Measurements from ENCODE around the gene DGAT2. TPM values are rescaled to one million over a fixed set of nuclear protein-coding genes. Genes with fewer than 3 reads are reported as not detected.

DGAT2 gene
- total RNA-seq, 1 experiment from 2014 or later: 2.8 TPM

DNA sequence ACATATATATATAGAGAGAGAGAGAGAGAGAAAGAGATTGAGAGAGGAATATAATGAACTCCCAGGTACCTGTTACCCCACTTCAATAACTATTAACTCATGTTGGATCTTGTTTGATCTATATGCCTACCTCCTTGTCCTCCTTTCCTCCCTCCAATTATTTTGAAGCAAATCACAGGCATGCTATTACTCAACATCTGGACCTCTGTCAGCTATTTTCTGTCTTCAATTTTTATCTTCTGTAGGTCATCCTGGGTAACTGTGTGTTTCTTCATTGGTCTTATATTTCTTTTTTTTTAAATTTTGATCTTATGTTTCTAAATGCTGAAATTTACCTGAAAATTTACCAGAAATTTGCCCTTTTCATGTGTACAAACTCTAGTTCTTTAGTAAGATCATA, 71.3 kb downstream of the DGAT2 start:
- no peaks in the 10 kb centered on the region for H4K20me1 ChIP-seq (ENCODE audit: control insufficient read depth, insufficient read depth, insufficient read length)
- H3K4me1 Mint-ChIP-seq: peaks cover 0 to 7% of the 10 kb centered on the region in 2 experiments; a peak in 3 of 4 replicates
- no peak overlapping the region for H4K5ac ChIP-seq (ENCODE audit: insufficient read length, low read depth, low read length)
- no peaks in the 10 kb centered on the region; the same call in 1 of the 2 replicates for H3K79me2 ChIP-seq (ENCODE audit: insufficient read depth, low read length)
- no peak overlapping the region for H3K56ac ChIP-seq (ENCODE audit: insufficient read length, low read depth, low read length)
- H3K27me3 ChIP-seq (ENCODE audit: insufficient read depth, low read length): no peaks in the 10 kb centered on the region
- no peak overlapping the region for H2BK5ac ChIP-seq (ENCODE audit: insufficient read length, low read length)
- no peak overlapping the region for H3T11ph ChIP-seq (ENCODE audit: low read length)
- H4K91ac ChIP-seq (ENCODE audit: insufficient read length, low read depth, low read length): no peak overlapping the region
- H2BK120ac ChIP-seq (ENCODE audit: low read depth, low read length, poor library complexity, severe bottlenecking): no peak overlapping the region
- no peak for DNase-seq
- H3K18ac ChIP-seq (ENCODE audit: insufficient read length, low read depth, low read length): no peak overlapping the region
- no peaks in the 10 kb centered on the region for H3K4me1 ChIP-seq (ENCODE audit: insufficient read depth, low read length)
- no peak overlapping the region for H3K14ac ChIP-seq (ENCODE audit: insufficient read depth, low read length)
- no peaks in the 10 kb centered on the region for H3K9me3 ChIP-seq (ENCODE audit: control insufficient read depth, low read depth, low read length)
- no peak overlapping the region for H2BK15ac ChIP-seq (ENCODE audit: low read depth, low read length)
- H2AK5ac ChIP-seq (ENCODE audit: insufficient read length, low read length): no peak overlapping the region
- peaks cover 3% of the 10 kb centered on the region for H3K79me1 ChIP-seq (ENCODE audit: insufficient read depth, low read depth, low read length, poor library complexity, severe bottlenecking)
- H2BK12ac ChIP-seq (ENCODE audit: insufficient read length, low read depth, low read length): no peak overlapping the region
- H3K9me3 Mint-ChIP-seq: no peaks in the 10 kb centered on the region
- no peaks in the 10 kb centered on the region for H3K23me2 ChIP-seq (ENCODE audit: insufficient read length, low read depth, low read length, poor library complexity, severe bottlenecking)
- no peak overlapping the region for H4K8ac ChIP-seq (replicated peaks; ENCODE audit: insufficient read length, low read depth, low read length)
- H3K23ac ChIP-seq (ENCODE audit: insufficient read length, low read depth, low read length): no peak overlapping the region
- no peak overlapping the region for H2BK20ac ChIP-seq (ENCODE audit: low read depth, low read length, poor library complexity, severe bottlenecking)
- H3K36me3 Mint-ChIP-seq (ENCODE audit: insufficient read depth in 1 of 3, low read depth in 3 of 3): no peaks in the 10 kb centered on the region; a peak in 1 of 7 replicates
- no peak overlapping the region for H3K27ac ChIP-seq (ENCODE audit: insufficient read length, low read depth, low read length)
- no peak overlapping the region for H3K4ac ChIP-seq (ENCODE audit: low read depth, low read length)
- no peaks in the 10 kb centered on the region for H3K27me3 Mint-ChIP-seq (ENCODE audit: low read depth)
- H3K27ac Mint-ChIP-seq: peak overlapping the region in 1 of 3 experiments; percentile 68; a peak in 1 of 7 replicates
- TF ChIP-seq, protein P1, sequence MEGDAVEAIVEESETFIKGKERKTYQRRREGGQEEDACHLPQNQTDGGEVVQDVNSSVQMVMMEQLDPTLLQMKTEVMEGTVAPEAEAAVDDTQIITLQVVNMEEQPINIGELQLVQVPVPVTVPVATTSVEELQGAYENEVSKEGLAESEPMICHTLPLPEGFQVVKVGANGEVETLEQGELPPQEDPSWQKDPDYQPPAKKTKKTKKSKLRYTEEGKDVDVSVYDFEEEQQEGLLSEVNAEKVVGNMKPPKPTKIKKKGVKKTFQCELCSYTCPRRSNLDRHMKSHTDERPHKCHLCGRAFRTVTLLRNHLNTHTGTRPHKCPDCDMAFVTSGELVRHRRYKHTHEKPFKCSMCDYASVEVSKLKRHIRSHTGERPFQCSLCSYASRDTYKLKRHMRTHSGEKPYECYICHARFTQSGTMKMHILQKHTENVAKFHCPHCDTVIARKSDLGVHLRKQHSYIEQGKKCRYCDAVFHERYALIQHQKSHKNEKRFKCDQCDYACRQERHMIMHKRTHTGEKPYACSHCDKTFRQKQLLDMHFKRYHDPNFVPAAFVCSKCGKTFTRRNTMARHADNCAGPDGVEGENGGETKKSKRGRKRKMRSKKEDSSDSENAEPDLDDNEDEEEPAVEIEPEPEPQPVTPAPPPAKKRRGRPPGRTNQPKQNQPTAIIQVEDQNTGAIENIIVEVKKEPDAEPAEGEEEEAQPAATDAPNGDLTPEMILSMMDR (conservative IDR thresholded peaks at IDR 0.05): no peak
- H3K4me2 ChIP-seq (ENCODE audit: insufficient read depth, insufficient read length, low read length): no peak overlapping the region
- H3K9ac ChIP-seq (ENCODE audit: extremely low read depth, insufficient read length, low read length): no peak overlapping the region
- H3K4me3 Mint-ChIP-seq: no peak overlapping the region
- H2AFZ ChIP-seq (ENCODE audit: low read length): no peak overlapping the region
